Stimulated activated CD4-positive, alpha-beta T cell treated with anti-CD3 and anti-CD28 coated beads, TNF-alpha, amount 100 ng/mL, for 4 hours (primary cell): ENCODE results near the gene TCTN1.
A peak's percentile ranks its signal among the peaks of the same experiment; 100 is the strongest.
"Not testable (repeated sequence)": the region's sequence is repeated elsewhere in the genome, so short reads cannot be mapped to it uniquely, and the experiment has no call there.

Experiments
- DNase-seq, 3 experiments: peaks; one replicate each; pipeline ENCODE4 v3.0.0-alpha.2; 2020; ENCODE audit warnings: low read depth in 3 of 3

Gene TCTN1

GRCh38 chr12:110585231-110585799, 28.6 kb upstream of the TCTN1 start:
- peak in 1 of 3 experiments; percentile 31 for DNase-seq

- DNase-seq, result not testable (repeated sequence)
Observed at GRCh38 chr12:110587102-110587501, 26.8 kb upstream of the TCTN1 start.

- no peak for DNase-seq
Observed at GRCh38 chr12:110590059-110590458, 23.9 kb upstream of the TCTN1 start.

- DNase-seq, result no peak
Observed at GRCh38 chr12:110590806-110591326, 23.1 kb upstream of the TCTN1 start.

GRCh38 chr12:110591451-110592051, 22.4 kb upstream of the TCTN1 start:
- DNase-seq, result no peak

- DNase-seq, result no peak
Observed at GRCh38 chr12:110592078-110592477, 21.9 kb upstream of the TCTN1 start.

- not testable (repeated sequence) for DNase-seq
Observed at GRCh38 chr12:110592919-110593318, 21.0 kb upstream of the TCTN1 start.

GRCh38 chr12:110597885-110598284, 16.0 kb upstream of the TCTN1 start:
- no peak for DNase-seq

- no peak for DNase-seq
Observed at GRCh38 chr12:110599334-110599733, 14.6 kb upstream of the TCTN1 start.

- no peak for DNase-seq
Observed at GRCh38 chr12:110600254-110600653, 13.7 kb upstream of the TCTN1 start.

GRCh38 chr12:110602085-110602814, 11.7 kb upstream of the TCTN1 start:
- DNase-seq, result not testable (repeated sequence)

- DNase-seq, result no peak
Observed at GRCh38 chr12:110606253-110606611, 7.7 kb upstream of the TCTN1 start.

GRCh38 chr12:110613071-110613770, 708 bp upstream of the TCTN1 start:
- DNase-seq, result no peak

GRCh38 chr12:110615171-110615570, 1.2 kb downstream of the TCTN1 start:
- DNase-seq, result no peak

- DNase-seq, result no peak
Observed at GRCh38 chr12:110616471-110617115, 2.7 kb downstream of the TCTN1 start.

GRCh38 chr12:110619534-110619953, 5.6 kb downstream of the TCTN1 start:
- no peak for DNase-seq

- no peak for DNase-seq
Observed at GRCh38 chr12:110622582-110622981, 8.7 kb downstream of the TCTN1 start.

GRCh38 chr12:110627500-110628195, 13.7 kb downstream of the TCTN1 start:
- DNase-seq, result no peak

- no peak for DNase-seq
Observed at GRCh38 chr12:110635055-110635454, 21.1 kb downstream of the TCTN1 start.

GRCh38 chr12:110636516-110636915, 22.6 kb downstream of the TCTN1 start:
- DNase-seq, result no peak

- DNase-seq, result no peak
Observed at GRCh38 chr12:110637869-110638441, 24.0 kb downstream of the TCTN1 start.
